Left renal pelvis (tissue), 4 donors: ENCODE results near the gene RFTN1. TPM values are rescaled to one million over a fixed set of nuclear protein-coding genes. Genes with fewer than 3 reads are reported as not detected.

Source experiments
- DNase-seq, 4 donors: peaks; one replicate each; pipeline ENCODE4 v3.0.0-alpha.2; 2013; ENCODE audit warnings: low read depth in 4 of 4, low spot score in 3 of 4
- polyA plus RNA-seq, 4 donors: library from polyadenylated mRNA; unstranded; fragments of 120-200 nt; gene quantifications; one replicate each; pipeline ENCODE4 v1.2.1, GENCODE V29; 2013; ENCODE audit not compliant: insufficient read length in 4 of 4

The RFTN1 gene
- polyA plus RNA-seq, 4 donors: 27.6 to 84.9 (median 33.1) TPM

- DNase-seq: no peak
Observed at GRCh38 chr3:16390581-16390980, 122.9 kb downstream of the RFTN1 start.

GRCh38 chr3:16388850-16389441 lies 124.6 kb downstream of the RFTN1 start:
- DNase-seq: peak in 3 of 4 donors; percentile 58 to 66 (median 63)

DNA sequence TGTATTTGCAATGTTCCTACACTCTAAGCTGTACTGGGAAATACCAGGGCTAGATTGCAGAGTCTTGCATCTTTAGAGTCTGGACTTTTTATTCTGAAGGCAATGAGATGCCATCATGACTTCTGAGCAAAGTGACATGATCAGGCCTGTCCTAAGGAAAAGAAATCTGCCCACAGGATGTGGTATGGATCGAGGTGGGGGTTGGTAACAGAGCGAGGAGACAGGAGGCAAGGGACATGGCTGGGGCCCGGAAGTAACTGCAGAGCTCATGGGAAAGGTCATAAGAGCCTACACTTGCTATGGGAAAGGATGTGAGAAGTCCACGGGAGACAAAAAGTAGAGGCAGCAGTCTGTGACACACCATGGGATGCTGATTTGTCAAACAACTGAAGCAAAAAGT lies 126.9 kb downstream of the RFTN1 start:
- DNase-seq: no peak

- DNase-seq: no peak
Observed at GRCh38 chr3:16385151-16385550, 128.3 kb downstream of the RFTN1 start.

GRCh38 chr3:16383864-16384263 lies 129.6 kb downstream of the RFTN1 start:
- DNase-seq: no peak

GRCh38 chr3:16382845-16383244 lies 130.7 kb downstream of the RFTN1 start:
- no peak for DNase-seq

DNA sequence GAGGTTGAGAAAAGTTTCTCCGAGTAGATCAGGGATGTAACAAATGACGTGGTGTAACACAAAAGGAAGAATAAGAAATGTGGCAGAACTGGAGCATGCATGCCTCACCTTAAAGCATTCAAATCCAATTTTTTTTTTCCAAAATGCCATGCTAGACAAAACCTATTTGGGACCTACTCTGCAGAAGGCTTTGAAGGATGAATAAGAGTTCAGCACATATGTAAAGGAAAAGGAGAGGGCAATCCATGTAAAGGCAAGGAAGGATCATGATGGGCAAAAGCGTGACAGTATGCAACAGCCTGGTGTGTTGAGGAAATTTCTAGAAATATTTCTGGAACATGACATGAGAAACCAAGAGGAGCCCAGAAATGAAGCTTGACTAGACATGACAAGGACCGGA lies 132.1 kb downstream of the RFTN1 start:
- DNase-seq: no peak

GRCh38 chr3:16380421-16380820 lies 133.1 kb downstream of the RFTN1 start:
- no peak for DNase-seq

DNA sequence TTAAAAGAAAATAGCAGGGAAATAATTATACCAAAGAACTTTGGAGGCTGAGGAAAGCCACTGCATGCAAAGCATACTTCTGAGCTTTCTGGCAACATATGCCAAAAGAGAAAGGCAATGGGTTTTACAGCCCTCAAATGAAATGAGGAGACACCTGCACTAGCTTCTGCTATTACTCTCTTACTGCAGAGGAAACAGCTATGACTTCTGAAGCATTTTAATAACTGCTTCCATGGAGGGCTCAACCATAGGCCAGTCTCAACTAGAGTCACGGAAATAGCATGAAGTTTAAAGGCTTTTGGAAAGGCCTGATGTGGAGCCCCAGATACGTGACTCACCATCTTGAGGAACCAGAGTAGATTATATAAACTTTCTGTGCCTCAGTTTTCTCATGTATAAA lies 133.7 kb downstream of the RFTN1 start:
- DNase-seq: no peak

GRCh38 chr3:16378920-16379319 lies 134.6 kb downstream of the RFTN1 start:
- DNase-seq: no peak

DNA sequence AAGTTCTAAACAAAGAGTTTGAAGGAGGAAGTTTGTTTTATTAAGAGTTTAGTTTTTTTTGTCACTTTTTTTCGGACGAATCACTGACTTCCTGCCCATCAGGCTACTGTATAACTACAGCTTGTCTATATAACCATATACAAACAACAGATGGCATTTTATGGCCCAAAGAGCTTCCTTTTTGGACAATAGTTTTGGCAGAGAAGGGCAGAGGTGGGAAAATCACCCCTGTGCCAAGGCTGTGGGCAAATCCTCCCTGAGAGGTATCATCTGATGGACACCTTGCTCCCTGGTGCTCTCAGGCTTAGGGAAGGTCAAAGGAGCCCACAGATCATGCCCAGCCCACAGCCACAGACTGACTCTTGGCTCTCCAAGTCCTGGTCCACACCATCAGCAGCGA lies 135.1 kb downstream of the RFTN1 start:
- DNase-seq: no peak

DNA sequence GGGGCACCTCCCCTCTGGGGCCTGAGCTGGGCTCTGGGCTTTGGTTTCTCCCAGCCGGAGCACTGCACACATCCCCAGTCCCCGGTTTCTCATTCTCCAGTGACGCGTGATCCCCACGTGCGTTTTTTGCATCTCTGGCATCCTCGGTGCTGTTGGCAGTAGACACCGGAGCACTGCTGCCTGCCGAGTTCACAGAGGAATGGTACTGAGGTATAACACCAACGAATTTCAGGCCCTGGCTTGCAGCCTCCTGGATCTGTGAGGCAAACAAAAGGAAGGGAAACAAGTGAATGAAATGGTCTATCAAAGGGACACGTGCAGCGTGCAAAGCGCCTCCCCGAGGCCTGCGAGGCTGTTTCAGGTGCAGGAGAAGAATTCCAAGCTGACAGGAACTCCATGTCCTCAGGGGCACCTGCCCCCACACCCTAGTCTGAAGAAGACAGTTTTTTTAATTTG lies 135.6 kb downstream of the RFTN1 start:
- no peak for DNase-seq

DNA sequence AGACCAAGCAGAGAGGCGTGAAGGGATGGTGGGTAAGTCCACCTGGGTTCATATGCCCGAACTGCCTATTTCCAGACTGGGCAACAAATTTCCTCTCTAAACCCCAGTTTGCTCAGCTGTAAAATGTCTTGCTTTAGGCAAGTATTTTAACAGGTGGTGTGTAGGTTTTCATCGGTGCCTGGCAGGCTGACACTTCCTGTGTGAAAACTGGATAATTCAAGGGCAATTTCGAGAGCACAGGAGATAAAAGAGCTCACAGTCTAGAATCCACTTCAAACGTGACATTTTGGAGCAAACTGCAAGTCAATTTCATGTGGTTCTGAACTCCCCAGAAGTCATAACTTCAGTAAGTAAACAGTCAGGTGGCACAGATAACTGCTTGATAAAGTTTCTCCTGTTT lies 136.3 kb downstream of the RFTN1 start:
- no peak for DNase-seq

DNA sequence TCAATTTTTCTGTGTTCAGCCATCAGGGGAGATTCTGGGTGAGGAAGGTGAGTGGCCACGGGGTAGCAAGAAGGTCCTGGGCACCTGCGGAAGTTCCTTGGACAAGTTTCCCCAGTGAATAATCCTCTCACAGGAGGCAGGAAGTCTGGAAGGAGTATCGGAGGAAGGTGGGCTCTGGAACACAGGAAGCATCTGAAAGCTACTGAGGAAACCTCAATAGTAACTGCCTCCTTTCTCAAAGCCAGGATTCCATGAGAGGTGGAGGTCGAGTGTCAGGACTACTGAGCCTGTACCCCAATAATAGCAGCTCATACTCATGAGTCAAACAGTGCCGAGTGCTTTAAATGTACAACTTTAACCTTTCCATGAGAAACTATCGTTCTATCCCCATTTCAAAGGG lies 137.6 kb downstream of the RFTN1 start:
- DNase-seq: no peak

DNA sequence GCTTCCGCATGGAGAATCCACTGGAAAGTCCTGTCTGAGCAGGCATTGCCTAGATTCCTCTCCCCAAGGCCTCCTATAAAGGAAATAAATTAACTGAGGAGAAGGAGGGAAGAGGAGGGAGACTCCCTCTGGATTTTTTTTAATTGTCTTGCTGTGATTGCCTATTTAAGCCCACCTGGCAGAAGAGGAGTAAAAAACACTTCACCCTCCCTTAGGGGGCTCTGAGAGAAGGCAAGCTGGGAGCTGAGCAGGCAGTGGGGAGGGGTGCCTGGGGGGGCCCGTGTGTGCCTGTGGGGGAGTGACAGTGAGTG lies 138.6 kb downstream of the RFTN1 start:
- no peak for DNase-seq

DNA sequence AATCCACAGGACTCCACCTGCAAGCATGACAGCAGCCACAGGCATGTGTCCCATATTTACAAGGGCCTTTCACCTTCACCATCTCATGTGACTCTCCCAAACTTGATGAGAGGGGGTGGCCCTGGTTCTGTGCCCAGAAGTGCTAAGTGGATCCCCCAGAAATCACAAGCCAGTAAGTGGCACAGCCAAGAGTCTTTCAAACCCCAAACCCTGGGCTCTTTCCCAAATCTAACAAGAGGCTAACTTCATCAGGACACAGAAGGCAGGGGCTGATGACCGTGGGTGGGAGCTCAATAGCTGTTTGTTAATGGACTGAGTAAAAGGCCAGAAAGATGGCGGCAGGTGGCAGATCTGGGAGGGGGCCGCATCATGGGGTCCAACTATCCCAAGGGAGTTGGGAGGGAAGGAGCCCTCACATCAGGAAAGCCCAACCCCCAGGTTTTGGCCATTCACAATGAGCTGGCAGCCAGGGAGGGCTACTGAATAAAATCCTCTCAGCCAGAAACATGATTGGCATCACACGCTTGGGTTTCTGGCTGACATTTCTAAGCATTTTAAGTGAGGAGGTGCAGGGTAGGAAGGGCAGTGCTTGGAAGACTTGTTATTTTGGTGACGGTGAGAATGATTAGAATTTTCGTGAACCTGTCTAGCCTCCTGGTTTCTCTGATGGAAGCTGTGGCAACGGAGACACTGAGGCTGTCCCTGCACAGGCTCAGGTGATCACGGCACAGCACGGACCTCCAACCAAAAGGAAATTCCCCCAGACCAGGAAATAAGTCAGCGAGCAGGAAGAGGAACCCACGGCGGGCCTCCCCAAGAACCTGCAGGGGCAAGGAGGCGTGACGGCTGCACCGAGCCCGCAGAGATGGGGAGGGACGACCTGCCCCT lies 139.2 kb downstream of the RFTN1 start:
- DNase-seq: no peak

- no peak for DNase-seq
Observed at GRCh38 chr3:16373341-16373946, 140.1 kb downstream of the RFTN1 start.

GRCh38 chr3:16372362-16373292 lies 140.9 kb downstream of the RFTN1 start:
- DNase-seq: no peak

DNA sequence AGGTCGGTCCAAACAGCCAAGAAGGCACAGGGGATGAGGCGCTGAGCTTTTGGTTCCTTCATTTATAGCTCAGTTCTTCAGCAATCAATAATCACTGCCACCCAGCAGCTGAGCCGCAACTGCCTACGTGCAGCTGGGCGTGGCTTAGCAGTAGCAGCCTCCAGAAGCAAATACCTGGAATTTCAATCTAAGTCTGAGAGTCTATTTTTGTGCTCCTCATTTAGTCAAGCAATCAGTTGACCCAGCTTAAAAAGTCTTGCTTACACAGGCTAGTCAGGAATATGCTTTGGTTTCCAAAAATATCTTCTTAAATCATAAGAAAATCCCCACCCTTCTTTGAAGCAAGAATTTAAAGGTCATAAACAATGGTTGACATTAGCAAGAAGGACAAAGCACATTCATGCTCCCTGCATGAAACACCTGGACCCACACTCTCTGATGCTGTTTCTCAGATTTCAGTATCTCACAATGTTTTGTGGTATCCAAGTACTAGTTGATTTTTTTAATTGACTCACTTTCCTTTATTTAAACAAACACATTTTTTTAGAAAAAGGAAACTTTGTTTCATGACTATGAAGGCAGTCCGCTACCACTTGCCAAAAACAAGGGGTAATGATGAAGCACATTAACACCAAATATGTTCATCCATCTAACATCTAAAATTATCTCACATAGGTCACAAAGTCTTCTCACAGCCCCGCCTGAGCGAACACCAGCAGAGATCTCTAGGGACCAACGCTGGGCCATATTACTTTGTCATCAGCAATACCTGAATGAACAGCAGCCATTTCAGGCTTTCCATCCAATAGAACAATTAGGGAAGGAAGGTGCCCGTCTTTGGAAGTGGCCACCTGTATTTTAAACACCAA lies 142.4 kb downstream of the RFTN1 start:
- no peak for DNase-seq

GRCh38 chr3:16370503-16370871 lies 143.0 kb downstream of the RFTN1 start:
- no peak for DNase-seq
